Activated CD4-positive, alpha-beta memory T cell treated with anti-CD3 and anti-CD28 coated beads for 36 hours (primary cell): ENCODE data around the gene RPUSD1. TPM values are rescaled to one million over a fixed set of nuclear protein-coding genes. Genes with fewer than 3 reads are reported as not detected.

Experiments used
- CTCF ChIA-PET: fragments of 350-600 bp; sonication (Branson Sonifier 250); formaldehyde crosslinking; loops from one replicate; lab custom pipeline; 2021; ENCODE audit warnings: antibody characterized with exemption, inconsistent platforms; lab: Charles Lee
- POLR2A ChIA-PET: fragments of 350-600 bp; sonication (Branson Sonifier 250); formaldehyde crosslinking; loops from one replicate; lab custom pipeline; 2021; ENCODE audit warnings: antibody characterized with exemption; lab: Charles Lee
- DNase-seq: peaks from one replicate; pipeline ENCODE4 v3.0.0-alpha.2; 2020
- H3K27ac Mint-ChIP-seq: one replicate; pipeline ENCODE4 v1.8.0; 2021; ENCODE audit warnings: mixed read lengths
- H3K27me3 Mint-ChIP-seq: one replicate; pipeline ENCODE4 v1.8.0; 2021; ENCODE audit warnings: mixed read lengths
- H3K36me3 Mint-ChIP-seq: one replicate; pipeline ENCODE4 v1.8.0; 2021; ENCODE audit warnings: mixed read lengths
- H3K4me1 Mint-ChIP-seq: one replicate; pipeline ENCODE4 v1.8.0; 2021; ENCODE audit warnings: low read depth, mixed read lengths
- H3K4me3 Mint-ChIP-seq: one replicate; pipeline ENCODE4 v1.8.0; 2021; ENCODE audit warnings: mild to moderate bottlenecking, mixed read lengths
- H3K9me3 Mint-ChIP-seq: one replicate; pipeline ENCODE4 v1.8.0; 2021; ENCODE audit warnings: mixed read lengths
- intact Hi-C: fragments of 100-400 bp; cut with micrococcal nuclease; formaldehyde crosslinking; loops from one replicate; pipeline ENCODE4 v1.15.1; 2023
- total RNA-seq, 2 experiments: library from RNA; stranded (reverse); gene quantifications; one replicate each; pipeline ENCODE4 v1.2.3, GENCODE V29; 2021

RPUSD1 gene
- total RNA-seq, 2 experiments from 2014 or later = 13.7 to 15.5 TPM

GRCh38 chr16:802914-803753 is 15.0 kb upstream of the RPUSD1 start:
- CTCF ChIA-PET = interaction anchor here (1.3 kb wide), 1 partner anchor 15 kb away, joined by 4 read pairs; the partner anchor contains the start of genes CHTF18 and RPUSD1
- peaks cover 6% of the 10 kb centered on the region for H3K4me1 Mint-ChIP-seq
- intact Hi-C loops = no loop called here
- H3K9me3 Mint-ChIP-seq = no peaks in the 10 kb centered on the region
- POLR2A ChIA-PET = no interaction called here
- peaks cover 2% of the 10 kb centered on the region for H3K36me3 Mint-ChIP-seq
- H3K4me3 Mint-ChIP-seq = no peak overlapping the region
- no peak overlapping the region for H3K27ac Mint-ChIP-seq
- peaks cover 10% of the 10 kb centered on the region for H3K27me3 Mint-ChIP-seq
- no peak for DNase-seq

GRCh38 chr16:802461-802860 is 14.3 kb upstream of the RPUSD1 start:
- Mint-ChIP-seq H3K27me3 (peaks cover 10% of the 10 kb centered on the region), H3K9me3 (no peaks in the 10 kb centered on the region), H3K4me3 (no peak overlapping the region), H3K27ac (no peak overlapping the region), H3K4me1 (peaks cover 2% of the 10 kb centered on the region), H3K36me3 (peaks cover 7% of the 10 kb centered on the region)
- POLR2A ChIA-PET = no interaction called here
- no peak for DNase-seq
- intact Hi-C loops = no loop called here
- CTCF ChIA-PET = no interaction called here

- CTCF ChIA-PET = no interaction called here
- POLR2A ChIA-PET = interaction anchor here (1.2 kb wide), 1 partner anchor 13 kb away, joined by 5 read pairs; the partner anchor contains the start of genes CHTF18 and RPUSD1
- Mint-ChIP-seq H3K27me3 (peaks cover 10% of the 10 kb centered on the region), H3K4me3 (no peak overlapping the region), H3K9me3 (no peaks in the 10 kb centered on the region), H3K27ac (no peak overlapping the region), H3K36me3 (peaks cover 14% of the 10 kb centered on the region), H3K4me1 (peaks cover 2% of the 10 kb centered on the region)
- no peak for DNase-seq
- intact Hi-C loops = no loop called here
These were observed 13.6 kb upstream of the RPUSD1 start for GRCh38 chr16:801584-802363.

GRCh38 chr16:800834-801511 is 12.8 kb upstream of the RPUSD1 start:
- peaks cover 10% of the 10 kb centered on the region for H3K27me3 Mint-ChIP-seq
- DNase-seq = no peak
- POLR2A ChIA-PET = interaction anchor here (1.2 kb wide), 1 partner anchor 12 kb away, joined by 5 read pairs; the partner anchor contains the start of genes CHTF18 and RPUSD1
- CTCF ChIA-PET = no interaction called here
- H3K9me3 Mint-ChIP-seq = no peaks in the 10 kb centered on the region
- H3K27ac Mint-ChIP-seq = no peak overlapping the region
- no peak overlapping the region for H3K4me3 Mint-ChIP-seq
- peaks cover 1% of the 10 kb centered on the region for H3K4me1 Mint-ChIP-seq
- peaks cover 17% of the 10 kb centered on the region for H3K36me3 Mint-ChIP-seq
- intact Hi-C loops = no loop called here

GRCh38 chr16:799948-800833 is 12.0 kb upstream of the RPUSD1 start, which contains the start of gene GNG13:
Gene GNG13 (minus strand): TSS chr16:800734. CDS start chr16:799077, 1,657 bp downstream.
- intact Hi-C loops = no loop called here
- POLR2A ChIA-PET = interaction anchor here (1.2 kb wide), 1 partner anchor 12 kb away, joined by 5 read pairs; the partner anchor contains the start of genes CHTF18 and RPUSD1
- DNase-seq = no peak
- Mint-ChIP-seq H3K4me3 (no peak within 1 kb of the TSS), H3K27me3 (peaks cover 10% of the 10 kb centered on the region), H3K27ac (no peak within 1 kb of the TSS), H3K9me3 (no peaks in the 10 kb centered on the region), H3K4me1 (no peaks in the 10 kb centered on the region), H3K36me3 (peaks cover 17% of the 10 kb centered on the region)
- CTCF ChIA-PET = no interaction called here

GRCh38 chr16:799111-799947 is 11.1 kb upstream of the RPUSD1 start:
- Mint-ChIP-seq H3K36me3 (peaks cover 17% of the 10 kb centered on the region), H3K27me3 (peaks cover 10% of the 10 kb centered on the region), H3K9me3 (no peaks in the 10 kb centered on the region), H3K4me3 (no peak overlapping the region), H3K4me1 (no peaks in the 10 kb centered on the region), H3K27ac (no peak overlapping the region)
- intact Hi-C loops = no loop called here
- CTCF ChIA-PET = no interaction called here
- DNase-seq = no peak
- POLR2A ChIA-PET = no interaction called here

- Mint-ChIP-seq H3K36me3 (peaks cover 17% of the 10 kb centered on the region), H3K4me1 (no peaks in the 10 kb centered on the region), H3K4me3 (no peak overlapping the region), H3K9me3 (no peaks in the 10 kb centered on the region), H3K27ac (no peak overlapping the region), H3K27me3 (peaks cover 10% of the 10 kb centered on the region)
- ChIA-PET POLR2A (no interaction called here), CTCF (no interaction called here)
- no peak for DNase-seq
- intact Hi-C loops = no loop called here
These were observed 10.5 kb upstream of the RPUSD1 start for GRCh38 chr16:798666-799065.

- H3K9me3 Mint-ChIP-seq = no peaks in the 10 kb centered on the region
- no peak for DNase-seq
- H3K27ac Mint-ChIP-seq = no peak overlapping the region
- H3K36me3 Mint-ChIP-seq = peaks cover 17% of the 10 kb centered on the region
- POLR2A ChIA-PET = no interaction called here
- CTCF ChIA-PET = no interaction called here
- H3K27me3 Mint-ChIP-seq = peaks cover 10% of the 10 kb centered on the region
- H3K4me1 Mint-ChIP-seq = no peaks in the 10 kb centered on the region
- H3K4me3 Mint-ChIP-seq = no peak overlapping the region
- intact Hi-C loops = no loop called here
These were observed 9.5 kb upstream of the RPUSD1 start for GRCh38 chr16:797686-798085.

GRCh38 chr16:797120-797420 is 8.9 kb upstream of the RPUSD1 start:
- no peaks in the 10 kb centered on the region for H3K4me1 Mint-ChIP-seq
- POLR2A ChIA-PET = no interaction called here
- no peaks in the 10 kb centered on the region for H3K9me3 Mint-ChIP-seq
- peak; percentile 36 for DNase-seq
- peaks cover 10% of the 10 kb centered on the region for H3K27me3 Mint-ChIP-seq
- CTCF ChIA-PET = no interaction called here
- peaks cover 17% of the 10 kb centered on the region for H3K36me3 Mint-ChIP-seq
- intact Hi-C loops = no loop called here
- H3K27ac Mint-ChIP-seq = no peak overlapping the region
- no peak overlapping the region for H3K4me3 Mint-ChIP-seq

- Mint-ChIP-seq H3K4me3 (no peak overlapping the region), H3K27ac (no peak overlapping the region), H3K9me3 (no peaks in the 10 kb centered on the region), H3K36me3 (peaks cover 21% of the 10 kb centered on the region), H3K27me3 (peaks cover 7% of the 10 kb centered on the region), H3K4me1 (no peaks in the 10 kb centered on the region)
- ChIA-PET POLR2A (no interaction called here), CTCF (no interaction called here)
- intact Hi-C loops = no loop called here
- no peak for DNase-seq
These were observed 8.3 kb upstream of the RPUSD1 start for GRCh38 chr16:796296-797119.
